HG02852 (cell line): ENCODE results near the gene ACOT13.
"Not testable (repeated sequence)": the region's sequence is repeated elsewhere in the genome, so short reads cannot be mapped to it uniquely, and the experiment has no call there.

Experiments
- ATAC-seq: cut with Tn5 transposase; IDR thresholded peaks from one replicate; pipeline ENCODE4 v1.9.1; 2021; ENCODE audit warnings: mild to moderate bottlenecking, moderate library complexity; ENCODE audit not compliant: unreplicated experiment

The ACOT13 gene

GRCh38 chr6:24720604-24721460 is 54.0 kb downstream of the ACOT13 start:
- ATAC-seq: peak; percentile 86

- ATAC-seq: peak; percentile 54
Observed at GRCh38 chr6:24721461-24722215, 54.8 kb downstream of the ACOT13 start.

- no peak for ATAC-seq
Observed at GRCh38 chr6:24723270-24723669, 56.4 kb downstream of the ACOT13 start.

GRCh38 chr6:24730653-24731052 is 63.8 kb downstream of the ACOT13 start:
- ATAC-seq: not testable (repeated sequence)

- not testable (repeated sequence) for ATAC-seq
Observed at GRCh38 chr6:24731456-24732134, 64.7 kb downstream of the ACOT13 start.

- ATAC-seq: no peak
Observed at GRCh38 chr6:24734166-24734565, 67.3 kb downstream of the ACOT13 start.

GRCh38 chr6:24734710-24735109 is 67.8 kb downstream of the ACOT13 start:
- ATAC-seq: not testable (repeated sequence)

GRCh38 chr6:24738741-24739140 is 71.9 kb downstream of the ACOT13 start:
- ATAC-seq: no peak

GRCh38 chr6:24740861-24741260 is 74.0 kb downstream of the ACOT13 start:
- ATAC-seq: no peak

- ATAC-seq: no peak
Observed at GRCh38 chr6:24742216-24742738, 75.4 kb downstream of the ACOT13 start.

GRCh38 chr6:24743265-24743943 is 76.5 kb downstream of the ACOT13 start:
- peak; percentile 90 for ATAC-seq

GRCh38 chr6:24743944-24744335 is 77.1 kb downstream of the ACOT13 start:
- ATAC-seq: peak; percentile 33

- ATAC-seq: no peak
Observed at GRCh38 chr6:24744911-24745310, 78.0 kb downstream of the ACOT13 start.

- no peak for ATAC-seq
Observed at GRCh38 chr6:24749297-24749696, 82.4 kb downstream of the ACOT13 start.

- ATAC-seq: not testable (repeated sequence)
Observed at GRCh38 chr6:24750878-24751277, 84.0 kb downstream of the ACOT13 start.

GRCh38 chr6:24752503-24752902 is 85.6 kb downstream of the ACOT13 start:
- ATAC-seq: no peak

GRCh38 chr6:24752917-24753492 is 86.1 kb downstream of the ACOT13 start:
- ATAC-seq: no peak

GRCh38 chr6:24753545-24753944 is 86.7 kb downstream of the ACOT13 start:
- ATAC-seq: no peak

- not testable (repeated sequence) for ATAC-seq
Observed at GRCh38 chr6:24754378-24754777, 87.5 kb downstream of the ACOT13 start.
